ENCODE results near the gene COG5.

Gene COG5

GRCh38 chr7:107321611-107322010 is 242.1 kb downstream of the COG5 start:
- no peak for DNase-seq

- no peak for DNase-seq
Measured at GRCh38 chr7:107319724-107320228, 243.9 kb downstream of the COG5 start.

GRCh38 chr7:107318523-107319160 is 245.1 kb downstream of the COG5 start:
- DNase-seq, result no peak

GRCh38 chr7:107315716-107316220 is 248.0 kb downstream of the COG5 start:
- no peak for DNase-seq

GRCh38 chr7:107313355-107313754 is 250.4 kb downstream of the COG5 start:
- no peak for DNase-seq

- no peak for DNase-seq
Measured at GRCh38 chr7:107312418-107312817, 251.3 kb downstream of the COG5 start.

GRCh38 chr7:107309296-107309695 is 254.4 kb downstream of the COG5 start:
- no peak for DNase-seq

GRCh38 chr7:107304636-107305035 is 259.1 kb downstream of the COG5 start:
- no peak for DNase-seq

- DNase-seq, result no peak
Measured at GRCh38 chr7:107304063-107304462, 259.7 kb downstream of the COG5 start.

- no peak for DNase-seq
Measured at GRCh38 chr7:107302250-107302847, 261.4 kb downstream of the COG5 start.

- no peak for DNase-seq
Measured at GRCh38 chr7:107294182-107294581, 269.5 kb downstream of the COG5 start.

GRCh38 chr7:107292591-107292990 is 271.1 kb downstream of the COG5 start:
- DNase-seq, result no peak

- DNase-seq, result no peak
Measured at GRCh38 chr7:107291434-107291833, 272.3 kb downstream of the COG5 start.

- DNase-seq, result no peak
Measured at GRCh38 chr7:107286751-107287621, 276.7 kb downstream of the COG5 start.

- DNase-seq, result no peak
Measured at GRCh38 chr7:107284911-107285479, 278.7 kb downstream of the COG5 start.

- DNase-seq, result no peak
Measured at GRCh38 chr7:107277331-107277730, 286.4 kb downstream of the COG5 start.

- no peak for DNase-seq
Measured at GRCh38 chr7:107276220-107276827, 287.4 kb downstream of the COG5 start.

GRCh38 chr7:107274506-107274905 is 289.2 kb downstream of the COG5 start:
- no peak for DNase-seq

GRCh38 chr7:107269790-107270189 is 293.9 kb downstream of the COG5 start:
- no peak for DNase-seq

- no peak for DNase-seq
Measured at GRCh38 chr7:107268594-107268993, 295.1 kb downstream of the COG5 start.

GRCh38 chr7:107267138-107267537 is 296.6 kb downstream of the COG5 start:
- no peak for DNase-seq

GRCh38 chr7:107264723-107265122 is 299.0 kb downstream of the COG5 start:
- no peak for DNase-seq

GRCh38 chr7:107262857-107263256 is 300.9 kb downstream of the COG5 start:
- DNase-seq, result no peak

Measured in NCI-H1930 (cell line).